HEK293 (cell line): ENCODE data around the gene ATG10.

Experiments used
- CTCF ChIA-PET: fragments of 350-600 bp; formaldehyde crosslinking; extraction: SDS; loops from one replicate; lab custom pipeline; 2021; ENCODE audit warnings: antibody characterized with exemption; lab: Yijun Ruan, JAX
- POLR2A ChIA-PET: fragments of 300-600 bp; formaldehyde crosslinking; extraction: SDS; loops from one replicate; lab custom pipeline; 2020; ENCODE audit warnings: antibody characterized with exemption, inconsistent platforms; lab: Yijun Ruan, JAX
- H3K27ac ChIP-seq: fragments of 200-500 bp; sonication (Bioruptor generic); 2 replicates; pipeline ENCODE4 v1.5.1; 2014; ENCODE audit warnings: low read depth, low read length, control low read depth, inconsistent platforms; ENCODE audit errors: extremely low read depth
- H3K36me3 ChIP-seq, 2 experiments: fragments of 200-500 bp in 1 of 2; sonication (Bioruptor generic) in 1 of 2; 1 replicate in 1 of 2; 2 replicates in 1 of 2; pipeline ENCODE4 v1.5.1; 2014 to 2017; ENCODE audit warnings: inconsistent platforms in 2 of 2, low read length in 2 of 2; ENCODE audit not compliant: control insufficient read depth in 2 of 2, insufficient read depth in 1 of 2
- H3K4me1 ChIP-seq: fragments of 200-500 bp; sonication (Bioruptor generic); 2 replicates; pipeline ENCODE4 v1.5.1; 2014; ENCODE audit warnings: mild to moderate bottlenecking, low read length, inconsistent platforms; ENCODE audit not compliant: control insufficient read depth, insufficient read depth
- H3K4me3 ChIP-seq: 2 replicates; pipeline ENCODE4 v1.5.1; 2011; ENCODE audit warnings: low read depth, mild to moderate bottlenecking, control low read depth, low read length, moderate library complexity
- H3K9me3 ChIP-seq: fragments of 200-500 bp; sonication (Bioruptor generic); 2 replicates; pipeline ENCODE4 v1.5.1; 2014; ENCODE audit warnings: low read depth, low read length, inconsistent platforms; ENCODE audit not compliant: control insufficient read depth, insufficient read depth
- MZF1 ChIP-seq: fragments of 450-650 bp; formaldehyde crosslinking; IDR thresholded peaks from 2 replicates; pipeline ENCODE4 v1.5.1; 2017; ENCODE audit warnings: missing biosample characterization, missing genetic modification characterization, borderline replicate concordance
- RBAK ChIP-seq: fragments of 450-650 bp; formaldehyde crosslinking; IDR thresholded peaks from 2 replicates; pipeline ENCODE4 v1.5.1; 2016; ENCODE audit warnings: missing biosample characterization, missing genetic modification characterization
- SCRT1 ChIP-seq: fragments of 450-650 bp; formaldehyde crosslinking; IDR thresholded peaks from 2 replicates; pipeline ENCODE4 v1.5.1; 2016; ENCODE audit warnings: missing biosample characterization, missing genetic modification characterization, borderline replicate concordance
- SCRT2 ChIP-seq: fragments of 450-650 bp; formaldehyde crosslinking; IDR thresholded peaks from 2 replicates; pipeline ENCODE4 v1.5.1; 2016; ENCODE audit warnings: missing biosample characterization, missing genetic modification characterization
- ZBTB21 ChIP-seq: fragments of 450-650 bp; formaldehyde crosslinking; IDR thresholded peaks from 2 replicates; pipeline ENCODE4 v1.5.1; 2017; ENCODE audit warnings: missing biosample characterization, missing genetic modification characterization
- ZBTB7A ChIP-seq: fragments of 450-650 bp; formaldehyde crosslinking; IDR thresholded peaks from 2 replicates; pipeline ENCODE4 v1.5.1; 2016; ENCODE audit warnings: low read depth, missing biosample characterization, missing genetic modification characterization
- ZFHX2 ChIP-seq: fragments of 450-650 bp; formaldehyde crosslinking; conservative IDR thresholded peaks from 2 replicates; pipeline ENCODE4 v1.5.1; 2016; ENCODE audit warnings: missing biosample characterization, missing genetic modification characterization
- ZFP3 ChIP-seq: fragments of 450-650 bp; formaldehyde crosslinking; IDR thresholded peaks from 2 replicates; pipeline ENCODE4 v1.5.1; 2016; ENCODE audit warnings: low read depth, missing biosample characterization, missing genetic modification characterization
- ZFP69B ChIP-seq: fragments of 450-650 bp; formaldehyde crosslinking; IDR thresholded peaks from 2 replicates; pipeline ENCODE4 v1.5.1; 2016; ENCODE audit warnings: missing biosample characterization, missing genetic modification characterization
- ZNF114 ChIP-seq: fragments of 450-650 bp; formaldehyde crosslinking; IDR thresholded peaks from 2 replicates; pipeline ENCODE4 v1.5.0; 2017; ENCODE audit warnings: missing biosample characterization, missing genetic modification characterization
- ZNF146 ChIP-seq: fragments of 450-650 bp; formaldehyde crosslinking; IDR thresholded peaks from 2 replicates; pipeline ENCODE4 v1.5.1; 2016; ENCODE audit warnings: missing biosample characterization, missing genetic modification characterization
- ZNF169 ChIP-seq: fragments of 450-650 bp; formaldehyde crosslinking; IDR thresholded peaks from 2 replicates; pipeline ENCODE4 v1.5.1; 2016; ENCODE audit warnings: missing biosample characterization, missing genetic modification characterization
- ZNF521 ChIP-seq: fragments of 450-650 bp; formaldehyde crosslinking; IDR thresholded peaks from 2 replicates; pipeline ENCODE4 v1.5.1; 2017; ENCODE audit warnings: missing biosample characterization, mild to moderate bottlenecking, missing genetic modification characterization
- ZNF555 ChIP-seq: fragments of 450-650 bp; formaldehyde crosslinking; conservative IDR thresholded peaks from 2 replicates; pipeline ENCODE4 v1.5.1; 2017; ENCODE audit warnings: missing biosample characterization, mild to moderate bottlenecking, missing genetic modification characterization, inconsistent platforms
- ZNF654 ChIP-seq: fragments of 450-650 bp; formaldehyde crosslinking; IDR thresholded peaks from 2 replicates; pipeline ENCODE4 v1.5.1; 2016; ENCODE audit warnings: low read depth, missing biosample characterization, missing genetic modification characterization
- ZNF707 ChIP-seq: fragments of 450-650 bp; formaldehyde crosslinking; IDR thresholded peaks from 2 replicates; pipeline ENCODE4 v1.5.1; 2016; ENCODE audit warnings: missing biosample characterization, missing genetic modification characterization
- TF ChIP-seq, protein P1 (sequence below): fragments of 450-650 bp; formaldehyde crosslinking; IDR thresholded peaks from 2 replicates; pipeline ENCODE4 v1.5.1; 2016; ENCODE audit warnings: missing biosample characterization, missing genetic modification characterization
- TF ChIP-seq, protein P2 (sequence below): fragments of 450-650 bp; formaldehyde crosslinking; IDR thresholded peaks from 2 replicates; pipeline ENCODE4 v1.5.1; 2017; ENCODE audit warnings: missing biosample characterization, missing genetic modification characterization
- TF ChIP-seq, protein P3 (sequence below): fragments of 450-650 bp; formaldehyde crosslinking; optimal IDR thresholded peaks from 2 replicates; pipeline ENCODE3; 2016; ENCODE audit warnings: missing biosample characterization, mild to moderate bottlenecking, missing genetic modification characterization
- TF ChIP-seq, protein P4 (sequence below): fragments of 450-650 bp; formaldehyde crosslinking; IDR thresholded peaks from 2 replicates; pipeline ENCODE4; 2016; ENCODE audit warnings: missing biosample characterization, missing genetic modification characterization
- TF ChIP-seq, protein P5 (sequence below): fragments of 450-650 bp; formaldehyde crosslinking; IDR thresholded peaks from 2 replicates; pipeline ENCODE4 v1.5.1; 2016; ENCODE audit warnings: missing biosample characterization, missing genetic modification characterization
- TF ChIP-seq, protein P6 (sequence below): fragments of 450-650 bp; formaldehyde crosslinking; IDR thresholded peaks from 2 replicates; pipeline ENCODE4 v1.5.1; 2016; ENCODE audit warnings: missing biosample characterization, missing genetic modification characterization

ATG10 gene

DNA sequence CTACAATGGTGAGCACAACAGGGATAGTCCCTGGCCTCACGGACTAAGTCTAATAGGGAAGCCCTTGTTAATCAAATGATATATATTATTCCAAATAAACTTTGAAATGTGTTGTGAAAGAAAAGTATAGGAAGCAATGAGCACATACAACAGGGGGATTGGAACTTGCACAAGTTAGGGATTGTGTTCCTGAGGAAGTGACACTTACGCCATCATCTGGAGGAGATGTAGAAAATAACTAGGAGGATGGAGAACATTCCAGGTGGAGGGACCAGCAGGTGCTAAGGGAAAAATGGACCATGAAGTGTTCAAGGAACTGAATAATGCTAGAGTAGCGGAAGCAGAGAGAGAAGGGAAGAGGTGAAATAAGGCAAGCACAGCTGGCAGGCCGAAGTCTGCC, 325.1 kb downstream of the ATG10 start:
- TF ChIP-seq ZNF146 (tag by site-specific recombination): no peak
- TF ChIP-seq MZF1 (tag by site-specific recombination): peak; percentile 78; the same call in 1 of the 2 replicates
- peak; percentile 40 for TF ChIP-seq ZNF654 (tag by site-specific recombination)
- TF ChIP-seq, all 188 proteins: peak for 2
- POLR2A ChIA-PET: no interaction called here
- no peaks in the 10 kb centered on the region for H3K36me3 ChIP-seq
- H3K4me1 ChIP-seq: no peaks in the 10 kb centered on the region
- H3K27ac ChIP-seq: no peak overlapping the region
- CTCF ChIA-PET: interaction anchor here (0.6 to 1.0 kb wide), 3 partner anchors 16 to 62 kb away, joined by 3 read pairs; no protein-coding TSS in a partner anchor
- no peak overlapping the region for H3K4me3 ChIP-seq
- no peaks in the 10 kb centered on the region for H3K9me3 ChIP-seq

DNA sequence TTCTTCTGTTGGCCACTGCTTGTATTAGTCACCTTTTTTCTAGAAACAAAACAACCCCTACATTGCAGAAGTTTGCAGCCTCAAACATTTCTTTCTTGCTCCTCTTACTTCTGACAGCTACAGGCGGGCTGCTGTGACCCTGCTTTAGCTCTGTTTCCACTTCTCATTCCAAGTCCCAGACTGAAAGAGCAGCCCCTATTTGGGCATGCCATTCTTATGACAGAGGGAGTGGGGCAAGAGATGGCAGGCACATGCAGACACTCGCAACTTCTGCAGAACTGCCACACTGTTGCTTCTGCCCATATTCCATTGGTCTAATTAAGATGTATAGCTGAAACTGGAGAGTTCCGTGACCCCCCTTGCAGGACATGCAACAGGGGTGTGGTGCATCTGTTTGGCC, 325.9 kb downstream of the ATG10 start:
- no peaks in the 10 kb centered on the region for H3K4me1 ChIP-seq
- POLR2A ChIA-PET: no interaction called here
- H3K4me3 ChIP-seq: no peak overlapping the region
- TF ChIP-seq ZFHX2: no peak
- no peak for TF ChIP-seq ZNF114 (tag by site-specific recombination)
- 0 out of 2 replicates have a peak, but pooled peaks have one; percentile 40 for TF ChIP-seq SCRT1
- TF ChIP-seq SCRT2 (tag by site-specific recombination): peak; percentile 52; the same call in 1 of the 2 replicates
- TF ChIP-seq, protein P1, sequence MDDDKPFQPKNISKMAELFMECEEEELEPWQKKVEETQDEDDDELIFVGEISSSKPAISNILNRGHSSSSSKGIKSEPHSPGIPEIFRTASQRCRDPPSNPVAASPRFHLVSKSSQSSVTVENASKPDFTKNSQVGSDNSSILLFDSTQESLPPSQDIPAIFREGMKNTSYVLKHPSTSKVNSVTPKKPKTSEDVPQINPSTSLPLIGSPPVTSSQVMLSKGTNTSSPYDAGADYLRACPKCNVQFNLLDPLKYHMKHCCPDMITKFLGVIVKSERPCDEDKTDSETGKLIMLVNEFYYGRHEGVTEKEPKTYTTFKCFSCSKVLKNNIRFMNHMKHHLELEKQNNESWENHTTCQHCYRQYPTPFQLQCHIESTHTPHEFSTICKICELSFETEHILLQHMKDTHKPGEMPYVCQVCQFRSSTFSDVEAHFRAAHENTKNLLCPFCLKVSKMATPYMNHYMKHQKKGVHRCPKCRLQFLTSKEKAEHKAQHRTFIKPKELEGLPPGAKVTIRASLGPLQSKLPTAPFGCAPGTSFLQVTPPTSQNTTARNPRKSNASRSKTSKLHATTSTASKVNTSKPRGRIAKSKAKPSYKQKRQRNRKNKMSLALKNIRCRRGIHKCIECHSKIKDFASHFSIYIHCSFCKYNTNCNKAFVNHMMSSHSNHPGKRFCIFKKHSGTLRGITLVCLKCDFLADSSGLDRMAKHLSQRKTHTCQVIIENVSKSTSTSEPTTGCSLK: no peak
- TF ChIP-seq ZBTB21 (tag by site-specific recombination): no peak
- no peak for TF ChIP-seq ZFP69B (tag by site-specific recombination)
- TF ChIP-seq ZNF555 (tag by site-specific recombination): no peak
- TF ChIP-seq ZBTB7A (tag by site-specific recombination): no peak
- TF ChIP-seq, protein P2, sequence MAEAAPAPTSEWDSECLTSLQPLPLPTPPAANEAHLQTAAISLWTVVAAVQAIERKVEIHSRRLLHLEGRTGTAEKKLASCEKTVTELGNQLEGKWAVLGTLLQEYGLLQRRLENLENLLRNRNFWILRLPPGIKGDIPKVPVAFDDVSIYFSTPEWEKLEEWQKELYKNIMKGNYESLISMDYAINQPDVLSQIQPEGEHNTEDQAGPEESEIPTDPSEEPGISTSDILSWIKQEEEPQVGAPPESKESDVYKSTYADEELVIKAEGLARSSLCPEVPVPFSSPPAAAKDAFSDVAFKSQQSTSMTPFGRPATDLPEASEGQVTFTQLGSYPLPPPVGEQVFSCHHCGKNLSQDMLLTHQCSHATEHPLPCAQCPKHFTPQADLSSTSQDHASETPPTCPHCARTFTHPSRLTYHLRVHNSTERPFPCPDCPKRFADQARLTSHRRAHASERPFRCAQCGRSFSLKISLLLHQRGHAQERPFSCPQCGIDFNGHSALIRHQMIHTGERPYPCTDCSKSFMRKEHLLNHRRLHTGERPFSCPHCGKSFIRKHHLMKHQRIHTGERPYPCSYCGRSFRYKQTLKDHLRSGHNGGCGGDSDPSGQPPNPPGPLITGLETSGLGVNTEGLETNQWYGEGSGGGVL (tag by site-specific recombination): no peak
- CTCF ChIA-PET: interaction anchor here (0.8 to 1.1 kb wide), 2 partner anchors 10 to 120 kb away, joined by 3 read pairs; no protein-coding TSS in a partner anchor
- H3K36me3 ChIP-seq: no peaks in the 10 kb centered on the region
- H3K27ac ChIP-seq: no peak overlapping the region
- no peaks in the 10 kb centered on the region for H3K9me3 ChIP-seq

DNA sequence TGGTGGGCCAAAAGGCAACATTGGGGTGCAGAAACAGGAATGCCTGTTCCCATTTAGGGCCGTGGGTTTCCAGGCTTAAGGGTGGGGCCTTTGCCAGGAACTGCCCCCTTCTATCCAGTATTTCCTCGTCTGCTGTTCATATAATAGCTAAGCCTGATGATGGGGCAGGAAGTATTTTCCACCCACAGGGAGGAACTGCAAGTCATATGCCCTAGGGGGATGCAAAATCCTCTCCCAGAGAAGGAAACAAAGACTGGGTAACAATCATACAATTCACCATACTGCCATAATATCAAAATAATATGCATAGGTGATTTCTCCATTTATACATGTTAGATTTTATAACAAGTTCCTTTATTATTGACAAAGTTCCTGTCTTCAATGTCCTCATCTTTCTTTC, 326.8 kb downstream of the ATG10 start:
- H3K4me3 ChIP-seq: no peak overlapping the region
- no peak overlapping the region for H3K27ac ChIP-seq
- H3K36me3 ChIP-seq: no peaks in the 10 kb centered on the region
- no peaks in the 10 kb centered on the region for H3K4me1 ChIP-seq
- POLR2A ChIA-PET: no interaction called here
- no peaks in the 10 kb centered on the region for H3K9me3 ChIP-seq
- CTCF ChIA-PET: interaction anchor here (0.8 to 1.1 kb wide), 2 partner anchors 9 to 121 kb away, joined by 3 read pairs; no protein-coding TSS in a partner anchor
- TF ChIP-seq, protein P3, sequence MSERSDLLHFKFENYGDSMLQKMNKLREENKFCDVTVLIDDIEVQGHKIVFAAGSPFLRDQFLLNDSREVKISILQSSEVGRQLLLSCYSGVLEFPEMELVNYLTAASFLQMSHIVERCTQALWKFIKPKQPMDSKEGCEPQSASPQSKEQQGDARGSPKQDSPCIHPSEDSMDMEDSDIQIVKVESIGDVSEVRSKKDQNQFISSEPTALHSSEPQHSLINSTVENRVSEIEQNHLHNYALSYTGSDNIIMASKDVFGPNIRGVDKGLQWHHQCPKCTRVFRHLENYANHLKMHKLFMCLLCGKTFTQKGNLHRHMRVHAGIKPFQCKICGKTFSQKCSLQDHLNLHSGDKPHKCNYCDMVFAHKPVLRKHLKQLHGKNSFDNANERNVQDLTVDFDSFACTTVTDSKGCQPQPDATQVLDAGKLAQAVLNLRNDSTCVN (tag by site-specific recombination): no peak
- TF ChIP-seq ZFP3 (tag by site-specific recombination) (no peak), ZNF707 (no peak), ZNF169 (tag by site-specific recombination) (no peak), RBAK (tag by site-specific recombination) (no peak), ZNF521 (tag by site-specific recombination) (no peak)
- TF ChIP-seq, protein P4, sequence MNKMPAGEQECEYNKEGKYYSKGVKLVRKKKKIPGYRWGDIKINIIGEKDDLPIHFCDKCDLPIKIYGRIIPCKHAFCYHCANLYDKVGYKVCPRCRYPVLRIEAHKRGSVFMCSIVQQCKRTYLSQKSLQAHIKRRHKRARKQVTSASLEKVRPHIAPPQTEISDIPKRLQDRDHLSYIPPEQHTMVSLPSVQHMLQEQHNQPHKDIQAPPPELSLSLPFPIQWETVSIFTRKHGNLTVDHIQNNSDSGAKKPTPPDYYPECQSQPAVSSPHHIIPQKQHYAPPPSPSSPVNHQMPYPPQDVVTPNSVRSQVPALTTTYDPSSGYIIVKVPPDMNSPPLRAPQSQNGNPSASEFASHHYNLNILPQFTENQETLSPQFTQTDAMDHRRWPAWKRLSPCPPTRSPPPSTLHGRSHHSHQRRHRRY (tag by site-specific recombination): no peak
- TF ChIP-seq, protein P5, sequence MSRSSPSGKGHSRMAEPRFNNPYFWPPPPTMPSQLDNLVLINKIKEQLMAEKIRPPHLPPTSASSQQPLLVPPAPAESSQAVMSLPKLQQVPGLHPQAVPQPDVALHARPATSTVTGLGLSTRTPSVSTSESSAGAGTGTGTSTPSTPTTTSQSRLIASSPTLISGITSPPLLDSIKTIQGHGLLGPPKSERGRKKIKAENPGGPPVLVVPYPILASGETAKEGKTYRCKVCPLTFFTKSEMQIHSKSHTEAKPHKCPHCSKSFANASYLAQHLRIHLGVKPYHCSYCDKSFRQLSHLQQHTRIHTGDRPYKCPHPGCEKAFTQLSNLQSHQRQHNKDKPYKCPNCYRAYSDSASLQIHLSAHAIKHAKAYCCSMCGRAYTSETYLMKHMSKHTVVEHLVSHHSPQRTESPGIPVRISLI (tag by site-specific recombination): no peak
- TF ChIP-seq, protein P6, sequence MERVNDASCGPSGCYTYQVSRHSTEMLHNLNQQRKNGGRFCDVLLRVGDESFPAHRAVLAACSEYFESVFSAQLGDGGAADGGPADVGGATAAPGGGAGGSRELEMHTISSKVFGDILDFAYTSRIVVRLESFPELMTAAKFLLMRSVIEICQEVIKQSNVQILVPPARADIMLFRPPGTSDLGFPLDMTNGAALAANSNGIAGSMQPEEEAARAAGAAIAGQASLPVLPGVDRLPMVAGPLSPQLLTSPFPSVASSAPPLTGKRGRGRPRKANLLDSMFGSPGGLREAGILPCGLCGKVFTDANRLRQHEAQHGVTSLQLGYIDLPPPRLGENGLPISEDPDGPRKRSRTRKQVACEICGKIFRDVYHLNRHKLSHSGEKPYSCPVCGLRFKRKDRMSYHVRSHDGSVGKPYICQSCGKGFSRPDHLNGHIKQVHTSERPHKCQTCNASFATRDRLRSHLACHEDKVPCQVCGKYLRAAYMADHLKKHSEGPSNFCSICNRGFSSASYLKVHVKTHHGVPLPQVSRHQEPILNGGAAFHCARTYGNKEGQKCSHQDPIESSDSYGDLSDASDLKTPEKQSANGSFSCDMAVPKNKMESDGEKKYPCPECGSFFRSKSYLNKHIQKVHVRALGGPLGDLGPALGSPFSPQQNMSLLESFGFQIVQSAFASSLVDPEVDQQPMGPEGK: no peak
